Putamen (tissue), 1 donor: ENCODE results near the gene NAIF1.
"Not testable (repeated sequence)": the region's sequence is repeated elsewhere in the genome, so short reads cannot be mapped to it uniquely, and the experiment has no call there.

Experiments
- DNase-seq: peaks from one replicate; pipeline ENCODE4 v3.0.0-alpha.2; 2016; ENCODE audit warnings: low spot score

The NAIF1 gene

GRCh38 chr9:128066713-128067644 lies at the start of gene NAIF1:
Gene NAIF1 (minus strand): TSS chr9:128067320. CDS start chr9:128067101, 219 bp downstream.
- peak; percentile 100 for DNase-seq

DNA sequence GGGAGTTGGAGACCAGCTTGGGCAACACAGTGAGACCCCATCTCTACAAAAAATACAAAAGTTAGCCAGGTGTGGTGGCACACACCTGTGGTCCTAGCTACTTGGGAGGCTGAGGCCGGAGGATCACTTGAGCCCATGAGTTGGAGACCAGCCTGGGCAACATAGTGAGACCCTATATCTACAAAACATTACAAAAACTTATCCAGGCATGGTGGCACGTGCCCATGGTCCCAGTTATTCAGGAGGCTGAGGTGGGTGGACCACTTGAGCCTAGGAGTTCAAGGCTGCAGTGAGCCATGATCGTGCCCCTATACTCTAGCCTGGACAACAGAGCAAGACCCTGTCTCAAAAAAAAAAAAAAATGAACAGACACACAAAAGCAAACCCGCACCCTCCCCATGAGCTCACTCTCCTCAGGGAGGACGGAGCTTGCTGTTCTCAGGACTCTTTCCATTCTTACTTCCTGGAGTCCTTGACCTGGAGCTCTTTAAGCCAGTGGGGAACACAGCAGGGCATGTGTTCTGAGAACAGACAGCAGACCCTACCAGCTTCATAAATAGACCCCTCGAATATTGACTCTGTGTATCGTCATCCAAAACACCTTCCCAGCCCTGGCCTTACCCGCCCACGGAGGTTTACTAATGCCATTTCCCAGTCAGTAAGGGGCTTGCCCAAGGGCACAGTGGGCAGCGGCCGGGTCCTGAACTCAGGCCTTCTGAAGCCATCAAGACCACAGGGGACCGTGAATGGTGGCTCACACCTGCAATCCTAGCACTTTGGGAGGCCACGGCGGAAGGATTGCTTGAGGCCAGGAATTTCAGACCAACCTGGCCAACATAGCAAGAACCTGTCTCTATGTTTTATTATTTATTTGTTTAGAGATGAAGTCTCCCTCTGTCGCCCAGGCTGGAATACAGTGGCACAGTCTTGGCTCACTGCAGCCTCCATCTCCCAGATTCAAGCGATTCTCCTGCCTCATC lies 49.3 kb upstream of the NAIF1 start:
- no peak for DNase-seq

GRCh38 chr9:128115187-128116103 lies 48.3 kb upstream of the NAIF1 start:
- no peak for DNase-seq

- DNase-seq, result no peak
Observed at GRCh38 chr9:128114326-128115186, 47.4 kb upstream of the NAIF1 start.

GRCh38 chr9:128113526-128114325 lies 46.6 kb upstream of the NAIF1 start:
- no peak for DNase-seq

GRCh38 chr9:128111726-128112125 lies 44.6 kb upstream of the NAIF1 start:
- DNase-seq, result not testable (repeated sequence)

GRCh38 chr9:128109050-128109709 lies 42.1 kb upstream of the NAIF1 start:
- no peak for DNase-seq

DNA sequence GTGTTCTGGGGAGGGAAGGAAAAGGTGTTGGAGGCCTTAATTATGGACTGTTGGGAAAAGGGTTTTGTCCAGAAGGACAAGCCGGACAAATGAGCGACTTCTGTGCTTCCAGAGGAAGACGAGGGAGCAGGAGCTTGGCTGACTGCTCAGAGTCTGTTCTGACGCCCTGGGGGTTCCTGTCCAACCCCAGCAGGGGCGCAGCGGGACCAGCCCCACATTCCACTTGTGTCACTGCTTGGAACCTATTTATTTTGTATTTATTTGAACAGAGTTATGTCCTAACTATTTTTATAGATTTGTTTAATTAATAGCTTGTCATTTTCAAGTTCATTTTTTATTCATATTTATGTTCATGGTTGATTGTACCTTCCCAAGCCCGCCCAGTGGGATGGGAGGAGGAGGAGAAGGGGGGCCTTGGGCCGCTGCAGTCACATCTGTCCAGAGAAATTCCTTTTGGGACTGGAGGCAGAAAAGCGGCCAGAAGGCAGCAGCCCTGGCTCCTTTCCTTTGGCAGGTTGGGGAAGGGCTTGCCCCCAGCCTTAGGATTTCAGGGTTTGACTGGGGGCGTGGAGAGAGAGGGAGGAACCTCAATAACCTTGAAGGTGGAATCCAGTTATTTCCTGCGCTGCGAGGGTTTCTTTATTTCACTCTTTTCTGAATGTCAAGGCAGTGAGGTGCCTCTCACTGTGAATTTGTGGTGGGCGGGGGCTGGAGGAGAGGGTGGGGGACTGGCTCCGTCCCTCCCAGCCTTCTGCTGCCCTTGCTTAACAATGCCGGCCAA lies 41.3 kb upstream of the NAIF1 start:
- DNase-seq, result no peak

GRCh38 chr9:128107468-128108268 lies 40.5 kb upstream of the NAIF1 start:
- DNase-seq, result no peak

GRCh38 chr9:128106940-128107467 lies 39.9 kb upstream of the NAIF1 start:
- no peak for DNase-seq

DNA sequence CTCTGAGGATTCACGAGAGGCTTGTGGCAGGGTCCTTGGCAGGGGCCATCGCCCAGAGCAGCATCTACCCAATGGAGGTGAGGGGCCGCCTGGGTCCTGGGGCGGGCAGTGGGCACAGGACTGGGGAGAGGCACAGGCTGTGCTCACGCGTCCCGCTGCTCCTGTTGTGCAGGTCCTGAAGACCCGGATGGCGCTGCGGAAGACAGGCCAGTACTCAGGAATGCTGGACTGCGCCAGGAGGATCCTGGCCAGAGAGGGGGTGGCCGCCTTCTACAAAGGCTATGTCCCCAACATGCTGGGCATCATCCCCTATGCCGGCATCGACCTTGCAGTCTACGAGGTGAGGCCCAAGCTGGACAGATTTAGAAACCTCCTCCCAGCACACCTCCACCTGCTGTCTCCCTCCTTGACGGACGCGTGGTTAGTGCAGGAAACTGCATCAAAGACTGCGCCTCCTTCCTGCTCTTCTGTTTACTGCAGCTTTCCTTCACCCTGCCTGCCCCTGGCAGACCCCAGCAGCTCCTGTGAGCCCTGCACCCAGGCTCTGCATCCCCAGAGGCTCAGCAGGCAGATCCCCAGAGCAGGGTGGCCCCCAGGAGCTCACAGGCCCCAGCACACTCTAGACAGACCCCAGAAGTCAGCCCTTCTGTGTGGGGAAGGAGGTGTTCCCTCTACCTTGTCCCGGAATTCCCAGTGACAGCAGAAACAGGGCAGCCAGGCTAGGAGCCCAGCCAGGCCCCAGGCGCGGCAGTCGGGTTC lies 39.2 kb upstream of the NAIF1 start:
- DNase-seq, result no peak

GRCh38 chr9:128105538-128106175 lies 38.5 kb upstream of the NAIF1 start:
- DNase-seq, result no peak

GRCh38 chr9:128104171-128104618 lies 37.1 kb upstream of the NAIF1 start:
- DNase-seq, result no peak

GRCh38 chr9:128103589-128103962 lies 36.5 kb upstream of the NAIF1 start:
- no peak for DNase-seq

DNA sequence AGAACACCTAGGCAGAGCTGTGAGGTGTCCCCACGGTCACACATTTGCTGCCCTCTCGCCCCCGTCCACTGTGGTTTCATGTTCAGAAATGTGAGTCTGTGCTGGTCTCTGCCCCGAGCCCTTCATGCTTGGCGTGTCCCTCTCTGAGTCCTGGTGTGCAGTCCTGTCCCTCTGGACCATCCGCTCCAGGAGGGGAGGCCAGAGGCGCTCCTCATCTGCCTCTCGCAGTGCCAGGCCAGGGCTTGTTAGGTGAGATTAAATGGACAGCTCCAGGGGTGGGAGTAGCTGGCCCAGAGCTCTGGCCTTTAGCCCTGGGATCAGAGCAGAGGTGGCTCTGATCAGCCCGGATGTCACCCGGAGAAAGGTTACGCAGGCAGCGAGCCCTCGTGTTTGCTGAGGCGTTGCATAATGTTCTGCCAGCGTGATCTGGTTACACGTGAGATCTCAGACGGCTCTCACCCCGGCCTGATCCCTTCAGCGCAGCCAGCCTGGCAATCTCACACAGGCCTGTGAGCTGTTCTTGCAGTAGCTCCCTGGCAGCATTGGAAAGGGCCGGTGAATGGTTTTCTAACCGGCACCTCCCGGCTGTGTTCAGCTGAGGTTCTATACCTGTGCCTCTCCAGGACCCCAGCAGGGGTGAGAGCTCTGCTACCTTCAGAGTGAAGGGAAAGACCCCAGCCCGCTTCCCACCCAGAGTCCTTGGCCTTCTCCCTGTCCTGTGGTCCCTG lies 35.9 kb upstream of the NAIF1 start:
- DNase-seq, result no peak
